Spleen (tissue), 11 donors: ENCODE data around the gene GABRG3. TPM values are rescaled to one million over a fixed set of nuclear protein-coding genes. Genes with fewer than 3 reads are reported as not detected.

Source experiments
- DNase-seq: peaks from one replicate; pipeline ENCODE4 v3.0.0-alpha.2; 2020
- H3K27ac ChIP-seq, 8 donors: fragments of 200-600 bp; sonication (generic) in 7 of 8; 1 replicate in 4 of 8; 2 replicates in 4 of 8; pipeline versions ENCODE4 v1.5.0 to v1.8.0; 2016 to 2021; ENCODE audit warnings: inconsistent platforms in 4 of 8, mild to moderate bottlenecking in 4 of 8, moderate library complexity in 1 of 8
- H3K27me3 ChIP-seq, 7 donors: fragments of 200-600 bp; sonication (generic) in 6 of 7; replicated peaks in 1 of 7; 1 replicate in 4 of 7; 2 replicates in 3 of 7; pipeline versions ENCODE4 v1.5.0 to v1.8.0; 2016 to 2021; ENCODE audit warnings: inconsistent platforms in 3 of 7, mild to moderate bottlenecking in 1 of 7
- H3K36me3 ChIP-seq, 6 donors: fragments of 200-600 bp; sonication (generic) in 5 of 6; 1 replicate in 4 of 6; 2 replicates in 2 of 6; pipeline versions ENCODE4 v1.5.0 to v1.8.0; 2016 to 2021; ENCODE audit warnings: inconsistent platforms in 2 of 6
- H3K4me1 ChIP-seq, 6 donors: fragments of 200-600 bp; sonication (generic) in 5 of 6; 1 replicate in 3 of 6; 2 replicates in 3 of 6; pipeline versions ENCODE4 v1.5.0 to v1.8.0; 2016 to 2021; ENCODE audit warnings: inconsistent platforms in 3 of 6
- H3K4me3 ChIP-seq, 8 donors: fragments of 200-600 bp; sonication (generic) in 7 of 8; 1 replicate in 4 of 8; 2 replicates in 4 of 8; pipeline versions ENCODE4 v1.5.0 to v1.8.0; 2016 to 2021; ENCODE audit warnings: inconsistent platforms in 4 of 8, mild to moderate bottlenecking in 4 of 8, moderate library complexity in 2 of 8
- H3K9me3 ChIP-seq, 8 donors: fragments of 200-600 bp; sonication (generic) in 7 of 8; 1 replicate in 4 of 8; 2 replicates in 4 of 8; pipeline versions ENCODE4 v1.5.0 to v1.8.0; 2016 to 2021; ENCODE audit warnings: inconsistent platforms in 4 of 8
- CTCF ChIP-seq, 11 experiments: fragments of 200-600 bp in 7 of 11; fragments of 450-650 bp in 4 of 11; sonication (generic) in 4 of 11; IDR thresholded peaks in 8 of 11; conservative IDR thresholded peaks in 3 of 11; 1 replicate in 7 of 11; 2 replicates in 4 of 11; pipeline versions ENCODE4 v1.4.0 to v1.8.0; 2016 to 2021; ENCODE audit warnings: antibody characterized with exemption in 11 of 11, inconsistent platforms in 4 of 11, mild to moderate bottlenecking in 1 of 11
- POLR2A ChIP-seq, 3 donors: fragments of 450-650 bp; IDR thresholded peaks; one replicate each; pipeline ENCODE4 v1.5.1; 2017; ENCODE audit warnings: antibody characterized with exemption in 3 of 3, mild to moderate bottlenecking in 1 of 3
- POLR2AphosphoS5 ChIP-seq, 3 donors: sonication (generic); formaldehyde crosslinking; IDR thresholded peaks; one replicate each; pipeline ENCODE4 v1.5.1; 2017; ENCODE audit warnings: antibody characterized with exemption in 3 of 3
- WGBS, 5 donors: extraction: QIAGEN DNeasy Blood & Tissue Kit in 3 of 5; methylation state at CpG; one replicate each; pipeline versions ENCODE4 v1.1.5 to v1.1.7; 2013 to 2018; 5-methylcytosine and 5-hydroxymethylcytosine counted together
- intact Hi-C: fragments of 100-400 bp; cut with DNase I; formaldehyde crosslinking; loops from one replicate; pipeline ENCODE4 v1.15.0; 2023; ENCODE audit warnings: low total_unique reads
- polyA plus RNA-seq, 3 donors: library from polyadenylated mRNA; stranded (reverse); fragments of 200-250 nt; gene quantifications; one replicate each; pipeline ENCODE4 v1.2.1, GENCODE V29; 2013
- total RNA-seq, 7 donors: library from RNA; depleted of rRNA in 3 of 7; stranded (reverse); fragments of >200 nt in 3 of 7; fragmentation: NEBNext Ultra II Directional in 4 of 7; extraction: Animal tissue kit (Norgen Biotek cat#: 25700) in 4 of 7; gene quantifications; one replicate each; pipeline versions ENCODE4 v1.1.0 to v1.2.1, GENCODE V29; 2016 to 2021
- donor health status: healthy with polysubstance abuse.
- donor health status: DM: no; HTN: no; CAD: no; lungs with moderate emphysema.
- donor health status: DM: no; HTN: no; CAD: no.
- donor health status: Bipolar disorder and iron deficiency.
- donor health status: healthy.
- donor health status: DM: no; HTN: no; CAD: no.
- donor health status: DM: yes; HTN: yes; CAD: no.

GABRG3 gene
- total and polyA plus RNA-seq, 10 donors: 0.14 to 19.6 (median 1.6) TPM

- intact Hi-C loops: no loop called here
These were observed 516.9 kb downstream of the GABRG3 start for GRCh38 chr15:27487846-27488245.

GRCh38 chr15:27490867-27491595 lies 520.0 kb downstream of the GABRG3 start:
- TF ChIP-seq POLR2A (IDR thresholded peaks at IDR 0.05) (no peak), CTCF (IDR thresholded peaks at IDR 0.05 in 8 of 11, conservative IDR thresholded peaks at IDR 0.05 in 3 of 11) (no peak), POLR2AphosphoS5 (IDR thresholded peaks at IDR 0.05) (no peak)
- no peaks in the 10 kb centered on the region for H3K4me1 ChIP-seq
- no peak overlapping the region for H3K27ac ChIP-seq
- no peak overlapping the region for H3K4me3 ChIP-seq
- intact Hi-C loops: no loop called here
- no peaks in the 10 kb centered on the region for H3K27me3 ChIP-seq
- H3K9me3 ChIP-seq: peaks cover 0 to 25% (median 2%) of the 10 kb centered on the region in 8 donors
- WGBS, 5 donors: 74 to 89% (median 82%) methylated on average over 11 to 12 of the region's 12 CpGs
- no peaks in the 10 kb centered on the region for H3K36me3 ChIP-seq
- DNase-seq: no peak

More at GRCh38 chr15:27487846-27488245, 516.9 kb downstream of the GABRG3 start:
- H3K27ac ChIP-seq: no peak overlapping the region
- peaks cover 0 to 45% (median 6%) of the 10 kb centered on the region in 8 donors for H3K9me3 ChIP-seq
- DNase-seq: no peak
- no peaks in the 10 kb centered on the region for H3K27me3 ChIP-seq
- 84 to 91% (median 87%) methylated on average over 11 of the region's 11 CpGs for WGBS, 5 donors
- no peak overlapping the region for H3K4me3 ChIP-seq
- no peaks in the 10 kb centered on the region for H3K36me3 ChIP-seq
- TF ChIP-seq POLR2AphosphoS5 (IDR thresholded peaks at IDR 0.05): no peak
- TF ChIP-seq CTCF (IDR thresholded peaks at IDR 0.05 in 8 of 11, conservative IDR thresholded peaks at IDR 0.05 in 3 of 11): no peak
- no peak for TF ChIP-seq POLR2A (IDR thresholded peaks at IDR 0.05)
- no peaks in the 10 kb centered on the region for H3K4me1 ChIP-seq

- no peak for DNase-seq
- Histone ChIP-seq H3K27me3 (no peaks in the 10 kb centered on the region), H3K4me3 (no peak overlapping the region), H3K9me3 (peaks cover 0 to 28% (median 3%) of the 10 kb centered on the region in 8 donors), H3K36me3 (no peaks in the 10 kb centered on the region), H3K27ac (no peak overlapping the region), H3K4me1 (no peaks in the 10 kb centered on the region)
- WGBS, 5 donors: 71 to 84% (median 78%) methylated on average over 10 of the region's 10 CpGs
- TF ChIP-seq POLR2AphosphoS5 (IDR thresholded peaks at IDR 0.05) (no peak), POLR2A (IDR thresholded peaks at IDR 0.05) (no peak), CTCF (IDR thresholded peaks at IDR 0.05 in 8 of 11, conservative IDR thresholded peaks at IDR 0.05 in 3 of 11) (no peak)
- intact Hi-C loops: no loop called here
These were observed 521.0 kb downstream of the GABRG3 start for GRCh38 chr15:27491666-27492621.
